ENCODE data around the gene SLC22A1. TPM values are rescaled to one million over a fixed set of nuclear protein-coding genes. Genes with fewer than 3 reads are reported as not detected.
A peak's percentile ranks its signal among the peaks of the same experiment; 100 is the strongest.

Gene SLC22A1
- total and polyA plus RNA-seq, 2 of the 13 experiments (the other 11 are each of a cell fraction or from before 2014, with no cell fraction given) = 0.80 to 0.87 TPM

DNA sequence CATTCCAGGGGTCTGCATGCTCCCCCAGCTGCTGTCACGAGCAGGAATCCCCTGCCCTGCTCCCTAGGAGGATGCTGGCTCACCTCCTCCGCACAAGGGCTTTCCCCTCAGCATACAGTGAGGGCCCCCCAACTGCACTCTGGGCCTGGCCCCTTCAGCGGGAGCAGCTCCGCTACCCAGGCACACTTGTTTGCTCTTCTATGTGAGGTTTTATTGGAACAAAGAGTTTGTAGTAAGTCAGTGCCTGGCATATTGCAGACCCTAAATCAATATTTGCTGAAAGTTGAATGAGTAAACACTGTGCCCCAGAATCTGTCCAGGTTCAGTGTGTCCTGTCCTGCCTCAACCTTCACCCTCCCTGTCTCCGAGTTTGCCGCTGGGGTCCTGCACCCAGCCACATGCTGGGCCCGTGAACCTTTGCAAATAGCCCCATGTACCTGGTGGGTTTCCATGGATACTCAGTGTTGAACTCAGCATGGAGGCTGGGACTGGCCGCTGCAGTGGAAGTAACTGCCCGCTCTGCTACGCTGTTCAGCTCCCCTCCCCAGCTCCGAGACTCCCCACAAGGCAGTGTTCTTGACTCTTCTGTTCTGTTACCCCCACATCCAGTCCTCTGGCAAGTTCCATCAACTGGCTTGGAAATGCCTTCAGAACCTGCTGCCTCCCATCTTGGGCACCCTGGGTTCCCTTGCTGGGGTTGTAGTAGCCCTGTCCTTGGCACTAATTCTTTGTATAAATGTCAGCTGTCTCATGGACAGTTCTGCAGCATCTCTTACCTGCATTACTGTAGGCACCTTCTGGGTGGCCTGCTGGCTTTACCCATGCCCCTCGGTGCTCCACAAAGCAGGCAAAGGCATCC, 15.7 kb downstream of the SLC22A1 start (continued):
- TF ChIP-seq NFRKB (IDR thresholded peaks at IDR 0.05) (no peak), ZNF546 (CRISPR knock-in tag; conservative IDR thresholded peaks at IDR 0.05) (no peak), CREB1 (IDR thresholded peaks at IDR 0.05) (no peak), CREB1 (CRISPR knock-in tag; IDR thresholded peaks at IDR 0.05) (peak; percentile 41; the same call in 1 of the 2 replicates), RFXAP (CRISPR knock-in tag; IDR thresholded peaks at IDR 0.05; ENCODE audit: borderline replicate concordance) (peak; percentile 75), SPEN (CRISPR knock-in tag; IDR thresholded peaks at IDR 0.05; ENCODE audit: low read depth) (peak; percentile 64; the same call in 1 of the 2 replicates), HOXA5 (CRISPR knock-in tag; IDR thresholded peaks at IDR 0.05) (peak; percentile 91), ARHGAP35 (CRISPR knock-in tag; IDR thresholded peaks at IDR 0.05; ENCODE audit: borderline replicate concordance) (no peak)
- TF ChIP-seq, protein P1, sequence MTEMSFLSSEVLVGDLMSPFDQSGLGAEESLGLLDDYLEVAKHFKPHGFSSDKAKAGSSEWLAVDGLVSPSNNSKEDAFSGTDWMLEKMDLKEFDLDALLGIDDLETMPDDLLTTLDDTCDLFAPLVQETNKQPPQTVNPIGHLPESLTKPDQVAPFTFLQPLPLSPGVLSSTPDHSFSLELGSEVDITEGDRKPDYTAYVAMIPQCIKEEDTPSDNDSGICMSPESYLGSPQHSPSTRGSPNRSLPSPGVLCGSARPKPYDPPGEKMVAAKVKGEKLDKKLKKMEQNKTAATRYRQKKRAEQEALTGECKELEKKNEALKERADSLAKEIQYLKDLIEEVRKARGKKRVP (CRISPR knock-in tag; IDR thresholded peaks at IDR 0.05) = peak in 1 of 2 experiments; percentile 82; a peak in 2 of 4 replicates
- TF ChIP-seq, protein P2, sequence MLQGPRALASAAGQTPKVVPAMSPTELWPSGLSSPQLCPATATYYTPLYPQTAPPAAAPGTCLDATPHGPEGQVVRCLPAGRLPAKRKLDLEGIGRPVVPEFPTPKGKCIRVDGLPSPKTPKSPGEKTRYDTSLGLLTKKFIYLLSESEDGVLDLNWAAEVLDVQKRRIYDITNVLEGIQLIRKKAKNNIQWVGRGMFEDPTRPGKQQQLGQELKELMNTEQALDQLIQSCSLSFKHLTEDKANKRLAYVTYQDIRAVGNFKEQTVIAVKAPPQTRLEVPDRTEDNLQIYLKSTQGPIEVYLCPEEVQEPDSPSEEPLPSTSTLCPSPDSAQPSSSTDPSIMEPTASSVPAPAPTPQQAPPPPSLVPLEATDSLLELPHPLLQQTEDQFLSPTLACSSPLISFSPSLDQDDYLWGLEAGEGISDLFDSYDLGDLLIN (CRISPR knock-in tag; IDR thresholded peaks at IDR 0.05; ENCODE audit: borderline replicate concordance) = no peak
- TF ChIP-seq, protein P3, sequence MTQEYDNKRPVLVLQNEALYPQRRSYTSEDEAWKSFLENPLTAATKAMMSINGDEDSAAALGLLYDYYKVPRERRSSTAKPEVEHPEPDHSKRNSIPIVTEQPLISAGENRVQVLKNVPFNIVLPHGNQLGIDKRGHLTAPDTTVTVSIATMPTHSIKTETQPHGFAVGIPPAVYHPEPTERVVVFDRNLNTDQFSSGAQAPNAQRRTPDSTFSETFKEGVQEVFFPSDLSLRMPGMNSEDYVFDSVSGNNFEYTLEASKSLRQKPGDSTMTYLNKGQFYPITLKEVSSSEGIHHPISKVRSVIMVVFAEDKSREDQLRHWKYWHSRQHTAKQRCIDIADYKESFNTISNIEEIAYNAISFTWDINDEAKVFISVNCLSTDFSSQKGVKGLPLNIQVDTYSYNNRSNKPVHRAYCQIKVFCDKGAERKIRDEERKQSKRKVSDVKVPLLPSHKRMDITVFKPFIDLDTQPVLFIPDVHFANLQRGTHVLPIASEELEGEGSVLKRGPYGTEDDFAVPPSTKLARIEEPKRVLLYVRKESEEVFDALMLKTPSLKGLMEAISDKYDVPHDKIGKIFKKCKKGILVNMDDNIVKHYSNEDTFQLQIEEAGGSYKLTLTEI (CRISPR knock-in tag; conservative IDR thresholded peaks at IDR 0.05) = no peak
- TF ChIP-seq, protein P4, sequence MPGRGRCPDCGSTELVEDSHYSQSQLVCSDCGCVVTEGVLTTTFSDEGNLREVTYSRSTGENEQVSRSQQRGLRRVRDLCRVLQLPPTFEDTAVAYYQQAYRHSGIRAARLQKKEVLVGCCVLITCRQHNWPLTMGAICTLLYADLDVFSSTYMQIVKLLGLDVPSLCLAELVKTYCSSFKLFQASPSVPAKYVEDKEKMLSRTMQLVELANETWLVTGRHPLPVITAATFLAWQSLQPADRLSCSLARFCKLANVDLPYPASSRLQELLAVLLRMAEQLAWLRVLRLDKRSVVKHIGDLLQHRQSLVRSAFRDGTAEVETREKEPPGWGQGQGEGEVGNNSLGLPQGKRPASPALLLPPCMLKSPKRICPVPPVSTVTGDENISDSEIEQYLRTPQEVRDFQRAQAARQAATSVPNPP (CRISPR knock-in tag; IDR thresholded peaks at IDR 0.05) = no peak
- TF ChIP-seq, protein P5, sequence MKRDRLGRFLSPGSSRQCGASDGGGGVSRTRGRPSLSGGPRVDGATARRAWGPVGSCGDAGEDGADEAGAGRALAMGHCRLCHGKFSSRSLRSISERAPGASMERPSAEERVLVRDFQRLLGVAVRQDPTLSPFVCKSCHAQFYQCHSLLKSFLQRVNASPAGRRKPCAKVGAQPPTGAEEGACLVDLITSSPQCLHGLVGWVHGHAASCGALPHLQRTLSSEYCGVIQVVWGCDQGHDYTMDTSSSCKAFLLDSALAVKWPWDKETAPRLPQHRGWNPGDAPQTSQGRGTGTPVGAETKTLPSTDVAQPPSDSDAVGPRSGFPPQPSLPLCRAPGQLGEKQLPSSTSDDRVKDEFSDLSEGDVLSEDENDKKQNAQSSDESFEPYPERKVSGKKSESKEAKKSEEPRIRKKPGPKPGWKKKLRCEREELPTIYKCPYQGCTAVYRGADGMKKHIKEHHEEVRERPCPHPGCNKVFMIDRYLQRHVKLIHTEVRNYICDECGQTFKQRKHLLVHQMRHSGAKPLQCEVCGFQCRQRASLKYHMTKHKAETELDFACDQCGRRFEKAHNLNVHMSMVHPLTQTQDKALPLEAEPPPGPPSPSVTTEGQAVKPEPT (CRISPR knock-in tag; IDR thresholded peaks at IDR 0.05; ENCODE audit: low read depth) = no peak
- TF ChIP-seq, protein P6, sequence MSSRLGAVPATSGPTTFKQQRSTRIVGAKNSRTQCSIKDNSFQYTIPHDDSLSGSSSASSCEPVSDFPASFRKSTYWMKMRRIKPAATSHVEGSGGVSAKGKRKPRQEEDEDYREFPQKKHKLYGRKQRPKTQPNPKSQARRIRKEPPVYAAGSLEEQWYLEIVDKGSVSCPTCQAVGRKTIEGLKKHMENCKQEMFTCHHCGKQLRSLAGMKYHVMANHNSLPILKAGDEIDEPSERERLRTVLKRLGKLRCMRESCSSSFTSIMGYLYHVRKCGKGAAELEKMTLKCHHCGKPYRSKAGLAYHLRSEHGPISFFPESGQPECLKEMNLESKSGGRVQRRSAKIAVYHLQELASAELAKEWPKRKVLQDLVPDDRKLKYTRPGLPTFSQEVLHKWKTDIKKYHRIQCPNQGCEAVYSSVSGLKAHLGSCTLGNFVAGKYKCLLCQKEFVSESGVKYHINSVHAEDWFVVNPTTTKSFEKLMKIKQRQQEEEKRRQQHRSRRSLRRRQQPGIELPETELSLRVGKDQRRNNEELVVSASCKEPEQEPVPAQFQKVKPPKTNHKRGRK (CRISPR knock-in tag; IDR thresholded peaks at IDR 0.05) = 0 out of 2 replicates have a peak, but pooled peaks have one; percentile 16

Measured in HepG2 (cell line).